ENCODE data around the gene TP53INP2. TPM values are rescaled to one million over a fixed set of nuclear protein-coding genes. Genes with fewer than 3 reads are reported as not detected.

Gene TP53INP2
- total RNA-seq, 1 donor from 2014 or later, result 3.7 TPM

Small RNAs within 50 kb of the gene (small RNA-seq; reads per million reads assigned to genes)
- gene AL118520.1, result not detected

Other genes starting within 250 kb of the TP53INP2 start
- 50.1 TPM for gene DYNLRB1, start 187.9 kb upstream of the TP53INP2 start, total RNA-seq
- gene MAP1LC3A, start 145.6 kb upstream of the TP53INP2 start, total RNA-seq, result 43.2 TPM
- 13.9 TPM for gene PIGU, start 27.3 kb upstream of the TP53INP2 start, total RNA-seq
- gene NCOA6, start 121.3 kb downstream of the TP53INP2 start, total RNA-seq, result 92.5 TPM
- gene GGT7, start 168.5 kb downstream of the TP53INP2 start, total RNA-seq, result 13.5 TPM
- gene ACSS2, start 172.3 kb downstream of the TP53INP2 start, total RNA-seq, result 18.3 TPM